Stimulated activated CD8-positive, alpha-beta memory T cell treated with anti-CD3 and anti-CD28 coated beads, Interleukin-4, amount 100 ng/mL, for 24 hours (primary cell): ENCODE data around the gene SYT2.
"Not testable (repeated sequence)": the region's sequence is repeated elsewhere in the genome, so short reads cannot be mapped to it uniquely, and the experiment has no call there.

Experiments
- DNase-seq: peaks from one replicate; pipeline ENCODE4 v3.0.0-alpha.2; 2020; ENCODE audit warnings: low read depth

SYT2 gene

DNA sequence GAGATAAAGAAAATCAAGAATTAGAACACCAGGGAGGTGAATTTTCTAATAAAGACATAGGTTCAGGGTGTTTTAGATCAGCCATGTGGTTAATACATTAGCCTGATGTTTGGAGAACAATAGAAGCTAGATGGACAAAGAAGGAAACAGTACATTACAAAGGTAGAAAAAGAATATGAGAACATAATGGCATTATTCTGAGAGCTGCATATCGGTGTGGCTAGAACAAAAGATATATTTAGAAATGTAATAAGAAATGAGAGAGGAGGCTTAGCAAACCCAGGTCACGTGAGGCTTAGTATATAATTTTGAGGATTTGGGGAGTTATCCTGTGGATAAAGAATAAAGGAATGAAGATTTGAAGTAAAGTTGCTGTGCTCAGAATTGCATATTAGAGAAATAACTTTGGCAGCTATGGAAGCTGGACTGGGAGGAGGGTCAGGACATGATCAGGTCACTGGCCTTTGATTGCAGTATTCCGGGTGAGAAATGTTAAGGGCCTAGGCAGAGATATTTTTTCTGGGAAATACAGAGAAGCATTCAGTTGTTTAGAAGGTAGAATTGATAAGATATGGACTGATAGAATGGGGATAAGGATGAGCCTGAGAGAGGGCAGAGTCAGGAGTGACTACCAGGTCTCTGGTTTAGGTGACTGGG is 164.5 kb downstream of the SYT2 start:
- DNase-seq = not testable (repeated sequence)

DNA sequence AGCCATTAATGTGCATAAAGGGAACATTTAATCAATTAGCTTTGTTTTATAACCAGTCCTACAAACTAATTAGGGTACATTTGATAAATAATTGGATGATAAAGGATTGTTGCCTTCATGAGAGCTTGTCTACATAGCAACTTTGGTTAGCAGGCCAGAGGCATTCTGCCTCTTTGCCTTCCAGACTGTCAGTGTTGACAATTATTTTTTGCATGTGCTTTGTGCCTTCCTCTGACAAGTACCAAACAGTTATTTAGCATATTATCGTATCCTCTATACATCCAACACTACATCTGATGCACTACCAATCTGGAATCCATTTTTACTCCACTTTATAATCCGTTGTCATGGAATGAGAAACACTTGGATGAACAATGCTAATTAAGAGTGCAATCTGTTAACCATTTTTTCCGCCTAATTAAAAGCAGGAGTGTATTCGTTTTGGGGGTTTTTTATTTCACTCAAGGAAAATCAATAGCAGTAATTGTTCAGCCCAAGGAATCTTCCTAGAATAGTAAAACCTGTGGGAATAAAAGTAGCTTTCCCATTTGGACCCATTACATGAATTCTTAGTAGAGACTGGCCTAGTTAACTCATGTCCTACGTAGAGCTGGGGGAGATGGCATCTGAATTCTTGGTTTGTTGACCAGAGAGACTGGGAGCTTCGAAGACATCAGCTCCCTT is 165.3 kb downstream of the SYT2 start:
- not testable (repeated sequence) for DNase-seq

DNA sequence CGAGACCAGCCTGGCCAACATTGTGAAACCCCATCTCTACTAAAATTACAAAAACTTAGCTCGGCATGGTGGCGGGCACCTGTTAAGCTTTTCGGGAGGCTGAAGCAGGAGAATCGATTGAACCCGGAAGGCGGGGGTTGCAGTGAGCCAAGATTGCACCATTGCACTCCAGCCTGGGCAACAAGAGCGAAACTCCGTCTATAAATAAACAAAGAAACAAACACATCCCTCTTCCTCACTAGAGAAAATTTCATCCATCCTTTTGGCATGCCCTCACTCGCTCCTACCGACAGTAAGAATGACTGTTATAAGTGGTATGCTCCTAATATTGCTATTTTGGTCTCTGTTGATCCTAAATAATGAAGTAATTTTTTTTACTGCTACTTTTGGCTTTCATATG is 166.7 kb downstream of the SYT2 start:
- DNase-seq = not testable (repeated sequence)

DNA sequence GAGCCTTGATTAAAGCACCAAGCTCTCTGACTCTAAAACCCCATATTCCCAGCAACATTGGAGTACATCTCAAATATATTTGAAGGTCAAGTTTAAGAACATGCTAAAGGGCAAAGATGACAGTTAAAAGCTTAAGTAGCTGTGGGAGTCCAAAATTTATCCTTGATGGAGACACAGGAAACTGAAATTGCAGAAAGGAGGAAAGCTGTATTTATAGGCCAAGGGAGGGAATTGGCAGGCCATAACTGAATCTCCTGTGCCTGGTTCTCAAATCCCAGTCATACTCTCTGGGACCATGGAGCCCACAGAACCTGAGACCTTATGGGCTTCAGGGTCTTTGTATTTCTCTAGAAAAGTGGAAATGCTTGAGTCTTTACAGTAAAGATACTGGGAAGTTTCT is 167.8 kb downstream of the SYT2 start:
- DNase-seq = not testable (repeated sequence)

DNA sequence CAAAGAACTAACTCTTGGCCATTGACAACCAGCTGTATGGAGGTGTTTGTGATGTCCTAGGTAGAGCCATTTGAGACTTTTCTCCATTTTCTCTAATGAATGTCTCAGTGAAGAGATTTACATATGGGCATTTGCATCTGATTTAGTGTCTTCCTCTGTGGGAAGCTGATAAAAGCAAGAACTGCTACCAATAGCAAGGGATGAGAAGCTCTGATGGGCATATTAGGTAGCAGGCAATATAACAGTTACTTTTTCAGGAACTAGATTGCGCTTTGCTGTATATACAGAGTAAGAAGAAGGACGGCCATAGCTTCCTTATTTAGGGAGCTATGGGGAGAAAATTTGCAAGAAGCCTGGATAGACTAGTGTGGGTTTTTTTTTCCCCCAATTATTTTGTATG is 169.4 kb downstream of the SYT2 start:
- not testable (repeated sequence) for DNase-seq
